ENCODE measurements around the gene ERN1.

ERN1 gene

GRCh38 chr17:64065161-64065560 lies 64.8 kb downstream of the ERN1 start:
- no peak overlapping the region for H2BK120ac ChIP-seq (ENCODE audit: low read depth, low read length)
- H3K4ac ChIP-seq (ENCODE audit: low read length) = no peak overlapping the region
- H4K91ac ChIP-seq (ENCODE audit: low read depth, low read length, poor library complexity) = no peak overlapping the region
- no CpG with 5 or more reads among the region's 8 CpGs for WGBS, 2 donors (ENCODE audit: extremely low coverage in 2 of 2, insufficient read length in 2 of 2, insufficient replicate concordance in 1 of 2)
- no peak for DNase-seq (ENCODE audit: low spot score)
- H3K27ac ChIP-seq (replicated peaks; ENCODE audit: low read length) = no peak overlapping the region
- no peak overlapping the region for H3K14ac ChIP-seq (ENCODE audit: low read length)
- H4K8ac ChIP-seq (ENCODE audit: low read depth, low read length) = no peak overlapping the region
- no peak overlapping the region for H2BK5ac ChIP-seq (ENCODE audit: low read length)
- H2AK5ac ChIP-seq (ENCODE audit: low read depth, low read length) = no peak overlapping the region
- H2BK12ac ChIP-seq (ENCODE audit: low read length) = no peak overlapping the region
- peaks cover 0 to 3% of the 10 kb centered on the region in 2 donors for H3K4me1 ChIP-seq (ENCODE audit: control insufficient read depth in 2 of 2, insufficient read depth in 1 of 2, low read depth in 1 of 2, low read length in 2 of 2)
- H3K18ac ChIP-seq (ENCODE audit: low read length) = no peak overlapping the region
- H2BK15ac ChIP-seq (ENCODE audit: low read length) = no peak overlapping the region
- H3K36me3 ChIP-seq (replicated peaks in 1 of 2; ENCODE audit: control insufficient read depth in 2 of 2, insufficient read depth in 2 of 2, low read length in 2 of 2) = peaks cover 0 to 8% of the 10 kb centered on the region in 2 donors
- H3K9ac ChIP-seq (ENCODE audit: low read depth, low read length, poor library complexity) = no peak overlapping the region
- H3K27me3 ChIP-seq (ENCODE audit: control insufficient read depth in 3 of 3, insufficient read depth in 3 of 3, low read depth in 1 of 3, low read length in 3 of 3) = no peaks in the 10 kb centered on the region
- peak overlapping the region; percentile 25 for H3K23ac ChIP-seq (ENCODE audit: low read depth, low read length, poor library complexity)
- no peak overlapping the region for H2AFZ ChIP-seq (ENCODE audit: low read length)
- peaks cover 8 to 17% of the 10 kb centered on the region in 2 donors for H3K9me3 ChIP-seq (replicated peaks in 1 of 2; ENCODE audit: control insufficient read depth in 2 of 2, insufficient read depth in 1 of 2, low read depth in 1 of 2, low read length in 2 of 2)
- H3K4me3 ChIP-seq (ENCODE audit: low read length in 2 of 2) = no peak overlapping the region
- no peak overlapping the region for H3K4me2 ChIP-seq (ENCODE audit: insufficient read depth, low read length, poor library complexity, severe bottlenecking)
- H3K79me1 ChIP-seq (ENCODE audit: low read depth, low read length) = no peaks in the 10 kb centered on the region

- no peak overlapping the region for H3K27ac ChIP-seq (replicated peaks; ENCODE audit: low read length)
- no peak overlapping the region for H2AK5ac ChIP-seq (ENCODE audit: low read depth, low read length)
- no peaks in the 10 kb centered on the region for H3K27me3 ChIP-seq (ENCODE audit: control insufficient read depth in 3 of 3, insufficient read depth in 3 of 3, low read depth in 1 of 3, low read length in 3 of 3)
- no peaks in the 10 kb centered on the region for H3K79me1 ChIP-seq (ENCODE audit: low read depth, low read length)
- no peak overlapping the region for H3K9ac ChIP-seq (ENCODE audit: low read depth, low read length, poor library complexity)
- H2BK12ac ChIP-seq (ENCODE audit: low read length) = no peak overlapping the region
- H2BK5ac ChIP-seq (ENCODE audit: low read length) = no peak overlapping the region
- H3K18ac ChIP-seq (ENCODE audit: low read length) = no peak overlapping the region
- DNase-seq (ENCODE audit: low spot score) = no peak
- H2BK120ac ChIP-seq (ENCODE audit: low read depth, low read length) = no peak overlapping the region
- peaks cover 0 to 6% of the 10 kb centered on the region in 2 donors for H3K36me3 ChIP-seq (replicated peaks in 1 of 2; ENCODE audit: control insufficient read depth in 2 of 2, insufficient read depth in 2 of 2, low read length in 2 of 2)
- H3K9me3 ChIP-seq (replicated peaks in 1 of 2; ENCODE audit: control insufficient read depth in 2 of 2, insufficient read depth in 1 of 2, low read depth in 1 of 2, low read length in 2 of 2) = peaks cover 3 to 8% of the 10 kb centered on the region in 2 donors
- H3K4ac ChIP-seq (ENCODE audit: low read length) = no peak overlapping the region
- no peak overlapping the region for H3K4me2 ChIP-seq (ENCODE audit: insufficient read depth, low read length, poor library complexity, severe bottlenecking)
- no peak overlapping the region for H2BK15ac ChIP-seq (ENCODE audit: low read length)
- H3K14ac ChIP-seq (ENCODE audit: low read length) = no peak overlapping the region
- no peak overlapping the region for H3K23ac ChIP-seq (ENCODE audit: low read depth, low read length, poor library complexity)
- no peak overlapping the region for H3K4me3 ChIP-seq (ENCODE audit: low read length in 2 of 2)
- no peak overlapping the region for H4K8ac ChIP-seq (ENCODE audit: low read depth, low read length)
- peaks cover 0 to 3% of the 10 kb centered on the region in 2 donors for H3K4me1 ChIP-seq (ENCODE audit: control insufficient read depth in 2 of 2, insufficient read depth in 1 of 2, low read depth in 1 of 2, low read length in 2 of 2)
- H2AFZ ChIP-seq (ENCODE audit: low read length) = no peak overlapping the region
- H4K91ac ChIP-seq (ENCODE audit: low read depth, low read length, poor library complexity) = no peak overlapping the region
- WGBS, 2 donors (ENCODE audit: extremely low coverage in 2 of 2, insufficient read length in 2 of 2, insufficient replicate concordance in 1 of 2) = no CpG with 5 or more reads among the region's 9 CpGs
These were observed 65.6 kb downstream of the ERN1 start for GRCh38 chr17:64064331-64064730.

GRCh38 chr17:64063766-64064224 lies 66.1 kb downstream of the ERN1 start:
- no peak overlapping the region for H3K23ac ChIP-seq (ENCODE audit: low read depth, low read length, poor library complexity)
- H3K9ac ChIP-seq (ENCODE audit: low read depth, low read length, poor library complexity) = peak overlapping the region; percentile 17
- H3K4ac ChIP-seq (ENCODE audit: low read length) = no peak overlapping the region
- H3K79me1 ChIP-seq (ENCODE audit: low read depth, low read length) = no peaks in the 10 kb centered on the region
- no peak overlapping the region for H2BK120ac ChIP-seq (ENCODE audit: low read depth, low read length)
- no peak overlapping the region for H3K4me2 ChIP-seq (ENCODE audit: insufficient read depth, low read length, poor library complexity, severe bottlenecking)
- H3K27me3 ChIP-seq (ENCODE audit: control insufficient read depth in 3 of 3, insufficient read depth in 3 of 3, low read depth in 1 of 3, low read length in 3 of 3) = no peaks in the 10 kb centered on the region
- no CpG with 5 or more reads among the region's 16 CpGs for whole genome bisulfite sequencing, 2 donors (ENCODE audit: extremely low coverage in 2 of 2, insufficient read length in 2 of 2, insufficient replicate concordance in 1 of 2)
- H2AK5ac ChIP-seq (ENCODE audit: low read depth, low read length) = no peak overlapping the region
- no peak overlapping the region for H2BK12ac ChIP-seq (ENCODE audit: low read length)
- peak; percentile 36 for DNase-seq (ENCODE audit: low spot score)
- H3K9me3 ChIP-seq (replicated peaks in 1 of 2; ENCODE audit: control insufficient read depth in 2 of 2, insufficient read depth in 1 of 2, low read depth in 1 of 2, low read length in 2 of 2) = peaks cover 2 to 4% of the 10 kb centered on the region in 2 donors
- H3K14ac ChIP-seq (ENCODE audit: low read length) = no peak overlapping the region
- H2BK5ac ChIP-seq (ENCODE audit: low read length) = no peak overlapping the region
- peaks cover 0 to 3% of the 10 kb centered on the region in 2 donors for H3K4me1 ChIP-seq (ENCODE audit: control insufficient read depth in 2 of 2, insufficient read depth in 1 of 2, low read depth in 1 of 2, low read length in 2 of 2)
- no peak overlapping the region for H2AFZ ChIP-seq (ENCODE audit: low read length)
- H3K27ac ChIP-seq (replicated peaks; ENCODE audit: low read length) = no peak overlapping the region
- peaks cover 0 to 6% of the 10 kb centered on the region in 2 donors for H3K36me3 ChIP-seq (replicated peaks in 1 of 2; ENCODE audit: control insufficient read depth in 2 of 2, insufficient read depth in 2 of 2, low read length in 2 of 2)
- H3K18ac ChIP-seq (ENCODE audit: low read length) = peak overlapping the region; percentile 1
- no peak overlapping the region for H3K4me3 ChIP-seq (ENCODE audit: low read length in 2 of 2)
- H2BK15ac ChIP-seq (ENCODE audit: low read length) = no peak overlapping the region
- no peak overlapping the region for H4K8ac ChIP-seq (ENCODE audit: low read depth, low read length)
- H4K91ac ChIP-seq (ENCODE audit: low read depth, low read length, poor library complexity) = no peak overlapping the region

GRCh38 chr17:64063088-64063487 lies 66.9 kb downstream of the ERN1 start:
- no CpG with 5 or more reads among the region's 5 CpGs for WGBS, 2 donors (ENCODE audit: extremely low coverage in 2 of 2, insufficient read length in 2 of 2, insufficient replicate concordance in 1 of 2)
- DNase-seq (ENCODE audit: low spot score) = no peak
- peak overlapping the region; percentile 1 for H3K9ac ChIP-seq (ENCODE audit: low read depth, low read length, poor library complexity)
- peaks cover 0 to 3% of the 10 kb centered on the region in 2 donors for H3K4me1 ChIP-seq (ENCODE audit: control insufficient read depth in 2 of 2, insufficient read depth in 1 of 2, low read depth in 1 of 2, low read length in 2 of 2)
- no peak overlapping the region for H2BK12ac ChIP-seq (ENCODE audit: low read length)
- no peaks in the 10 kb centered on the region for H3K79me1 ChIP-seq (ENCODE audit: low read depth, low read length)
- H3K18ac ChIP-seq (ENCODE audit: low read length) = no peak overlapping the region
- no peak overlapping the region for H3K4me3 ChIP-seq (ENCODE audit: low read length in 2 of 2)
- no peak overlapping the region for H2BK120ac ChIP-seq (ENCODE audit: low read depth, low read length)
- H2AFZ ChIP-seq (ENCODE audit: low read length) = no peak overlapping the region
- peaks cover 0 to 6% of the 10 kb centered on the region in 2 donors for H3K36me3 ChIP-seq (replicated peaks in 1 of 2; ENCODE audit: control insufficient read depth in 2 of 2, insufficient read depth in 2 of 2, low read length in 2 of 2)
- no peaks in the 10 kb centered on the region for H3K9me3 ChIP-seq (replicated peaks in 1 of 2; ENCODE audit: control insufficient read depth in 2 of 2, insufficient read depth in 1 of 2, low read depth in 1 of 2, low read length in 2 of 2)
- no peak overlapping the region for H3K14ac ChIP-seq (ENCODE audit: low read length)
- H3K27ac ChIP-seq (replicated peaks; ENCODE audit: low read length) = no peak overlapping the region
- no peak overlapping the region for H3K23ac ChIP-seq (ENCODE audit: low read depth, low read length, poor library complexity)
- H3K4ac ChIP-seq (ENCODE audit: low read length) = no peak overlapping the region
- H2AK5ac ChIP-seq (ENCODE audit: low read depth, low read length) = no peak overlapping the region
- no peak overlapping the region for H4K91ac ChIP-seq (ENCODE audit: low read depth, low read length, poor library complexity)
- no peak overlapping the region for H2BK15ac ChIP-seq (ENCODE audit: low read length)
- no peak overlapping the region for H3K4me2 ChIP-seq (ENCODE audit: insufficient read depth, low read length, poor library complexity, severe bottlenecking)
- H2BK5ac ChIP-seq (ENCODE audit: low read length) = no peak overlapping the region
- H4K8ac ChIP-seq (ENCODE audit: low read depth, low read length) = no peak overlapping the region
- H3K27me3 ChIP-seq (ENCODE audit: control insufficient read depth in 3 of 3, insufficient read depth in 3 of 3, low read depth in 1 of 3, low read length in 3 of 3) = no peaks in the 10 kb centered on the region
